Activated CD8-positive, alpha-beta memory T cell treated with anti-CD3 and anti-CD28 coated beads for 1 hour (primary cell): ENCODE measurements around the gene CARMIL1.
"Not testable (repeated sequence)": the region's sequence is repeated elsewhere in the genome, so short reads cannot be mapped to it uniquely, and the experiment has no call there.

ENCODE experiments used
- DNase-seq, 2 donors: peaks; one replicate each; pipeline ENCODE4 v3.0.0-alpha.2; 2020; ENCODE audit warnings: low read depth in 1 of 2; ENCODE audit errors: extremely low read depth in 1 of 2

Gene CARMIL1

GRCh38 chr6:25434921-25435320 is 155.7 kb downstream of the CARMIL1 start:
- no peak for DNase-seq

- no peak for DNase-seq
Observed at GRCh38 chr6:25435416-25435985, 156.3 kb downstream of the CARMIL1 start.

GRCh38 chr6:25436760-25437159 is 157.6 kb downstream of the CARMIL1 start:
- DNase-seq, result no peak

- DNase-seq, result no peak
Observed at GRCh38 chr6:25439368-25439767, 160.2 kb downstream of the CARMIL1 start.

- no peak for DNase-seq
Observed at GRCh38 chr6:25441663-25442270, 162.6 kb downstream of the CARMIL1 start.

- DNase-seq, result no peak
Observed at GRCh38 chr6:25442898-25443297, 163.7 kb downstream of the CARMIL1 start.

- not testable (repeated sequence) for DNase-seq
Observed at GRCh38 chr6:25444521-25444920, 165.3 kb downstream of the CARMIL1 start.

- no peak for DNase-seq
Observed at GRCh38 chr6:25446830-25447569, 167.8 kb downstream of the CARMIL1 start.

- DNase-seq, result no peak
Observed at GRCh38 chr6:25447570-25447929, 168.4 kb downstream of the CARMIL1 start.

GRCh38 chr6:25448965-25449538 is 169.9 kb downstream of the CARMIL1 start:
- no peak for DNase-seq

GRCh38 chr6:25449774-25450173 is 170.6 kb downstream of the CARMIL1 start:
- DNase-seq, result no peak

- DNase-seq, result no peak
Observed at GRCh38 chr6:25450469-25451198, 171.5 kb downstream of the CARMIL1 start.

- no peak for DNase-seq
Observed at GRCh38 chr6:25452031-25452430, 172.9 kb downstream of the CARMIL1 start.

- DNase-seq, result no peak
Observed at GRCh38 chr6:25453288-25453687, 174.1 kb downstream of the CARMIL1 start.

GRCh38 chr6:25454136-25454535 is 175.0 kb downstream of the CARMIL1 start:
- no peak for DNase-seq

GRCh38 chr6:25456249-25457040 is 177.3 kb downstream of the CARMIL1 start:
- DNase-seq, result no peak

GRCh38 chr6:25457516-25457915 is 178.3 kb downstream of the CARMIL1 start:
- no peak for DNase-seq

- no peak for DNase-seq
Observed at GRCh38 chr6:25458485-25458884, 179.3 kb downstream of the CARMIL1 start.

GRCh38 chr6:25462235-25462897 is 183.2 kb downstream of the CARMIL1 start:
- no peak for DNase-seq

GRCh38 chr6:25463441-25463840 is 184.3 kb downstream of the CARMIL1 start:
- no peak for DNase-seq
